Stimulated activated CD8-positive, alpha-beta memory T cell treated with anti-CD3 and anti-CD28 coated beads, Interleukin-7, amount 100 ng/mL, for 48 hours (primary cell): ENCODE results near the gene PTPRR.
"Not testable (repeated sequence)": the region's sequence is repeated elsewhere in the genome, so short reads cannot be mapped to it uniquely, and the experiment has no call there.

Source experiments
- DNase-seq, 2 donors: peaks; one replicate each; pipeline ENCODE4 v3.0.0-alpha.2; 2020; ENCODE audit warnings: low read depth in 1 of 2; ENCODE audit errors: extremely low read depth in 1 of 2

Gene PTPRR

GRCh38 chr12:70749931-70750330 lies 170.6 kb downstream of the PTPRR start:
- DNase-seq: no peak

- no peak for DNase-seq
Measured at GRCh38 chr12:70748809-70749208, 171.7 kb downstream of the PTPRR start.

- DNase-seq: no peak
Measured at GRCh38 chr12:70747445-70748260, 172.9 kb downstream of the PTPRR start.

GRCh38 chr12:70745048-70745447 lies 175.5 kb downstream of the PTPRR start:
- no peak for DNase-seq

GRCh38 chr12:70744178-70744577 lies 176.4 kb downstream of the PTPRR start:
- no peak for DNase-seq

- no peak for DNase-seq
Measured at GRCh38 chr12:70741256-70741655, 179.3 kb downstream of the PTPRR start.

GRCh38 chr12:70739756-70740155 lies 180.8 kb downstream of the PTPRR start:
- no peak for DNase-seq

GRCh38 chr12:70736351-70737133 lies 184.0 kb downstream of the PTPRR start:
- DNase-seq: no peak

GRCh38 chr12:70735197-70735596 lies 185.3 kb downstream of the PTPRR start:
- DNase-seq: not testable (repeated sequence)

- DNase-seq: no peak
Measured at GRCh38 chr12:70733385-70733784, 187.2 kb downstream of the PTPRR start.

- no peak for DNase-seq
Measured at GRCh38 chr12:70732287-70732686, 188.3 kb downstream of the PTPRR start.

GRCh38 chr12:70730675-70731180 lies 189.8 kb downstream of the PTPRR start:
- DNase-seq: no peak

- DNase-seq: no peak
Measured at GRCh38 chr12:70724444-70724843, 196.1 kb downstream of the PTPRR start.

GRCh38 chr12:70722584-70723343 lies 197.8 kb downstream of the PTPRR start:
- no peak for DNase-seq

- DNase-seq: no peak
Measured at GRCh38 chr12:70721656-70722357, 198.7 kb downstream of the PTPRR start.

GRCh38 chr12:70721216-70721615 lies 199.3 kb downstream of the PTPRR start:
- DNase-seq: no peak

GRCh38 chr12:70719672-70720420 lies 200.7 kb downstream of the PTPRR start:
- no peak for DNase-seq

GRCh38 chr12:70719071-70719470 lies 201.5 kb downstream of the PTPRR start:
- DNase-seq: no peak

- DNase-seq: no peak
Measured at GRCh38 chr12:70711831-70712230, 208.7 kb downstream of the PTPRR start.

- DNase-seq: no peak
Measured at GRCh38 chr12:70709022-70709421, 211.5 kb downstream of the PTPRR start.
